Activated CD8-positive, alpha-beta memory T cell treated with anti-CD3 and anti-CD28 coated beads, Interleukin-2, amount 50 U/mL, for 1 hour (primary cell): ENCODE data around the gene PLEK.
"Not testable (repeated sequence)": the region's sequence is repeated elsewhere in the genome, so short reads cannot be mapped to it uniquely, and the experiment has no call there.

Experiments used
- DNase-seq: peaks from one replicate; pipeline ENCODE4 v3.0.0-alpha.2; 2020; ENCODE audit errors: extremely low read depth

The PLEK gene

GRCh38 chr2:68352651-68353391 is 12.3 kb upstream of the PLEK start:
- DNase-seq: no peak

- no peak for DNase-seq
Measured at GRCh38 chr2:68356599-68357239, 8.4 kb upstream of the PLEK start.

GRCh38 chr2:68357605-68358337 is 7.3 kb upstream of the PLEK start:
- no peak for DNase-seq

- DNase-seq: no peak
Measured at GRCh38 chr2:68359889-68360288, 5.2 kb upstream of the PLEK start.

DNA sequence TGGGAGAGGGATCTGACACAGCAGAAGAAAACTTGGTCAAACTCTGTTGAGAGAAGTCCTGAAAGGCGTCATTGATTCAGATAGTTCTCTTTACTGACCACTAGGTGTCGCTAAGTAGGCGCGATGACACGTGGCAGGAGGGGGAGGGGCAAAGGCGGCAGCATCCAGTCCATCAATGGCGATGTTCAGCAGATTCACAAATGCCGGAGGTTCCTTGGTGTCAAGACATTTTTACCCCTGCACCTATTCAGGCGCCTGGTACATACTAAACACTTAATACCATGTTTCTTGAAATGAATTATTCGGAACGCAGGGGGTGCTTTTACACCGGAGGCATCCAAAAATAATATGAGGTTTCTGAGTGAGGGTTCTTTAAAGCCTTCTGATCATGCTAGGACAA is 3.0 kb upstream of the PLEK start:
- peak; percentile 56 for DNase-seq

GRCh38 chr2:68362749-68363148 is 2.3 kb upstream of the PLEK start:
- DNase-seq: no peak

GRCh38 chr2:68363721-68364120 is 1.4 kb upstream of the PLEK start:
- DNase-seq: no peak

DNA sequence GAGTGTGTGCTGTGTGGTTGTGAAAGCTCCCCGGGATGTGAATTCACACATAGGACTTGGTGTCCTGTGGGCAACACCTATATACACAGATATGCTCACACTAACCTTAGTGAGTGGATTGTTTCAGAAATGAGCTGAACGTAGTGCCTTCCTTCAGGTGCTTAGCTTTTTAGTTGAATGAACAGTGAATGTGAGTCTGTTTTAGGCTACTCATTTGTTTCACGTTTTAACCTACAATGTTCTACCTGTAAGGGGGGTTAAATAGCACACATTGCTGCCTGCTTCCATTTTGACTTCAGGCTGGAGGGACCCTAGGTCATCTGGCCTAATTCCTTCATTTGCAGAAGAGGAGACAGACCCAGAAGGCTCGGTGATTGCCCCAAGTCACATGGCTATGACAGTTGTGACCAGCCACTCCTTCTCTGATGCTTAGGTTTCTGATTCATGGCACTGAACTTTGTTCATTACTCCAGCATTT is 1.0 kb downstream of the PLEK start:
- no peak for DNase-seq

- DNase-seq: no peak
Measured at GRCh38 chr2:68367953-68368653, 3.0 kb downstream of the PLEK start.

DNA sequence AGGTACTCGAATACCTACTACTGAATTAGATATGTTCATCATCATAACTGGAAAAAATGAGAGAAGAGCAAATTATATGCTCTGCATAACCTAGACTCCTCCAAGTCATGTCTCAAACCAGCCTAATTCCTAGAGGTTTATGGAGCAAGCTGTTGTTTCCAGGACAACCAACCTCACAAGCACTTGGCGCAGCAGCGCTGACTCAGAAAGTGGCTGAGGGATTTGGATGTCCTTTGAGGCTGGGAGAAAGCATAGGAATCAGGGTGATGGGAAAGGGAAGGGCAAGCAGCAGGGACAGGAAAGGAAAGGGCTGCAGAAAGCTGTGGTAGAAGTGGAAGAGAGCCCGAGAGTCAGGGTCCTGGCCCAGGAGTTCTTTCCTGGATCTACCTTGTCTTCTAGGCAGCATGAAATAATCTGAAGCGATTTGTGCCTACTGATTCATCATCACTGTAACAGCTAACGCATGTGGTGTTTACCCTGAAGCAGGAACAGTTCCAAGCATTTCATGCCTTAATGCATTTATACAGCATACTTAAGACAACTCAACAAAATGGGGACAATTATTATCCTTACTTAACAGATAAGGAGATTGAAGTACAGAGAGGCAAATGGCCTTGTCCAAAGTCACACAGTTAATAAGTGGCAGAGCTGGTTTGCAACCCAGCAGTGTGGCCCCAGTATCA is 3.7 kb downstream of the PLEK start:
- no peak for DNase-seq

DNA sequence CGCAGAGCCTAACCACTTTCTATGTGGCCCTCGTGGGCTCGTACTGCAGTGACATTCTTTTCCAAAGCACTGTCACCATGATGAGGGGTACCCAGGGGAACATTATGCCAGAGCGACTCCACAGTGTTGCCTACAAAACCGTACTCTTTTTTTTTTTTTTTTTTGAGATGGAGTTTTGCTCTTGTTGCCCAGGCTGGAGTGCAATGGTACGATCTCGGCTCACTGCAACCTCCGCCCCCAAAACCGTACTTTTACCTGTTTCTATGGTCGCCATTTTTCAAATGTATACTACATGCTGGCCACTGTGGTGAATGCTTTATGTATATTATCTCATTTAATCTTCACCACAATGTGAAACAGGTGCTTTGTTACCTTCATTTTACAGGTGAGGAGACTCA is 4.3 kb downstream of the PLEK start:
- DNase-seq: no peak

DNA sequence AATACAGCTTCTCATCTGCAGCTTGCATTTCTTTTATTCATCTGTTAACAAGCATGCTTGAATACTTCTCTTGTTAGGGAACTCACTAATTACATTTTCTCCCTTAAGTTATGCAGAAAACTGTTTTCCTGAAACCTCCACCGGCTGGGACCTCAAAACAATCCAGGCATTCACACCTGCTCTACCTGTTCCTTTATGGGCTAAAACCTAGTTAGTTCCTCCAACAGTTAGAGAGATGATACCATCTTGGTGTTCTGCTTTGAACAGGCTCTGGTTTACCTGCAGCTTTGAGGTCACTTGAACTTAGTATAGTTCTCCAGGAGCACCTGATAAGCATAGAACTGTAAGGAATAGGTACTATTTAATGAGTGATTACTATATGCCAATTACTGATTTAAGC is 6.1 kb downstream of the PLEK start:
- DNase-seq: no peak

- DNase-seq: no peak
Measured at GRCh38 chr2:68371581-68371980, 6.5 kb downstream of the PLEK start.

- no peak for DNase-seq
Measured at GRCh38 chr2:68372485-68372884, 7.4 kb downstream of the PLEK start.

- DNase-seq: no peak
Measured at GRCh38 chr2:68374184-68374583, 9.1 kb downstream of the PLEK start.

DNA sequence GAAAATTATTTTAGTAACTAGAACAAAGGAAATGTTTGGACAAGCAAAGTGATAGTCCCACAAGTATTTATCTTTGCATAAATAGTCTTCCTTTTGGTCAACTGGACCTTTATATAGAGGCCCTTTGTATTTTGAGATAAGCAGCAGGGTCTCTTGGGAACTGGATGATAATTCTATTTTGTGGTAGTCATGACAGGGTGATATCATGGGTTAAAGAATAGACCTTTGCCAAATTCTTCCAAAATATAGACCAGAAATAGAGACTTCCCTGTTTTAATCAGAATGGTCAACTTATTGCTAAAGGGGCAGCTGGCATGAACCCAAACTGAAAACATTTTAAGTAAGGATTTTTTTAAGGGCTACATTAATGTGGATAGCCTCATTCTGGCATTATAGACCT is 10.5 kb downstream of the PLEK start:
- DNase-seq: no peak

- no peak for DNase-seq
Measured at GRCh38 chr2:68377137-68377780, 12.2 kb downstream of the PLEK start.

- not testable (repeated sequence) for DNase-seq
Measured at GRCh38 chr2:68378779-68379178, 13.7 kb downstream of the PLEK start.

GRCh38 chr2:68379184-68379708 is 14.2 kb downstream of the PLEK start:
- DNase-seq: no peak

DNA sequence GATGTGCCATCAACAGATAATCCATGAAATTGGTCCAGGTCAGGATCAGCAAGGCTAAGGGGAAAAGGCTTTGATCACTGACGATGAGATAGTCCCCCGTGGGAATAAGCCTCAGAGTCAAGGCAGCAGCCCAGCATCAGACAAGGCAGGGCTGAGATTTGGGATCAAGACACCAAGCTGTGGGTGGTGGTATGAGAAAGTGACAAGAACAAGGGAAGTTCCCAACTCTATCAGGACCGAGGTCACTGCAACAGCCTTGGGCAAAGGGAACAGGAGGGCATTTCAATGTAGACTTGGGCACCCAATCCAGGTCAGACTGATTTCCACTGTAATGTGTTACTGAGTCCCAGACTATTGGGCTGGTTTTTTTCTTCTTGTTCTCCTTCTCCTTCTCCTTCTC is 18.7 kb downstream of the PLEK start:
- DNase-seq: no peak
